Measurements from ENCODE around the gene SF3B2. TPM values are rescaled to one million over a fixed set of nuclear protein-coding genes. Genes with fewer than 3 reads are reported as not detected.

SF3B2 gene, protein sequence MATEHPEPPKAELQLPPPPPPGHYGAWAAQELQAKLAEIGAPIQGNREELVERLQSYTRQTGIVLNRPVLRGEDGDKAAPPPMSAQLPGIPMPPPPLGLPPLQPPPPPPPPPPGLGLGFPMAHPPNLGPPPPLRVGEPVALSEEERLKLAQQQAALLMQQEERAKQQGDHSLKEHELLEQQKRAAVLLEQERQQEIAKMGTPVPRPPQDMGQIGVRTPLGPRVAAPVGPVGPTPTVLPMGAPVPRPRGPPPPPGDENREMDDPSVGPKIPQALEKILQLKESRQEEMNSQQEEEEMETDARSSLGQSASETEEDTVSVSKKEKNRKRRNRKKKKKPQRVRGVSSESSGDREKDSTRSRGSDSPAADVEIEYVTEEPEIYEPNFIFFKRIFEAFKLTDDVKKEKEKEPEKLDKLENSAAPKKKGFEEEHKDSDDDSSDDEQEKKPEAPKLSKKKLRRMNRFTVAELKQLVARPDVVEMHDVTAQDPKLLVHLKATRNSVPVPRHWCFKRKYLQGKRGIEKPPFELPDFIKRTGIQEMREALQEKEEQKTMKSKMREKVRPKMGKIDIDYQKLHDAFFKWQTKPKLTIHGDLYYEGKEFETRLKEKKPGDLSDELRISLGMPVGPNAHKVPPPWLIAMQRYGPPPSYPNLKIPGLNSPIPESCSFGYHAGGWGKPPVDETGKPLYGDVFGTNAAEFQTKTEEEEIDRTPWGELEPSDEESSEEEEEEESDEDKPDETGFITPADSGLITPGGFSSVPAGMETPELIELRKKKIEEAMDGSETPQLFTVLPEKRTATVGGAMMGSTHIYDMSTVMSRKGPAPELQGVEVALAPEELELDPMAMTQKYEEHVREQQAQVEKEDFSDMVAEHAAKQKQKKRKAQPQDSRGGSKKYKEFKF
- total RNA-seq (109 and 120 TPM in 2 replicates), polyA plus RNA-seq (155 and 170 TPM in 2 replicates)

DNA sequence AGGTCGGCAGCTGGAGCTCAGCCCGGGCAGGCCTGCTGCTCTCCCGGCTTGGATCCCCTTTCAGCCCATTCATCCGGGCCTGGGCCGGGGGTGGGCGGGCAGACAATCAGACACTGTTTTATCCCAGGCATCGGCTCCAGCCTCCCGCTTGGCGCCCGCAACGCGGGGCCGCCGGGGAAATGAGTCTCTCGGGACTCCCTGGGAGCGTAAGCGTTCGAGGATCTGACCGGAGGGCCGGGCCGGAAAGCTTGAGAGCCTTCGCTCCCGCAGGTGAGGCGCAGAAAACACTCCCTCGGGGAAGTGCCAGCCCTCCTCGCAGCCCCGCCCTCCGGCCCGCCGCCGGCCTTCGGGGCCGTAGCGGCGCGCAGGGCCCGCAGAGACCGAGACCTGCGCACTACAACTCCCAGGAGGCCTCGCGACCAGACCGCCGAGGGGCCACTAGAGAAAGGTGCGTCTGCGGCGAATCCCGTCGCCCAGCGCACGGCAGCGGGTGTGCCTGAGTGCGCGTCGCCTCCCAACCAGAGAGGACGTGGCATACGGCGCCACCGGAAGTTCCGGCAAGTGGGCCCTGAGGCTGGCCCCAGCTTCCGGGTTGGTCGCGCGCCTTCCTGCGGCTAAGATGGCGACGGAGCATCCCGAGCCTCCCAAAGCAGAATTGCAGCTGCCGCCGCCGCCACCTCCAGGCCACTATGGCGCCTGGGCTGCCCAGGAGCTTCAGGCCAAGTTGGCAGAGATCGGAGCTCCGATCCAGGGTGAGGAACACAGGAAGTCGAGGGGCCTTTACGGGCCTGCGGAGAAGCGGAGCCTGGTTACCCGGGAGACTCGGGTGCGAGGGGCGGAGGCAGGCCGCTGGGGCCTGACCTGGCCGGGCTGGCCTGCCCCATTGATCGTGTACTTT lies at the start of gene SF3B2:
Gene SF3B2, plus strand, starts transcription at position 599 of the 898 bp plus-strand sequence. Its CDS starts 21 bp downstream, at position 620.
- H3K9me2 ChIP-seq (replicated peaks; ENCODE audit: insufficient read depth): no peaks in the 10 kb centered on the region
- H3K27me3 ChIP-seq: no peaks in the 10 kb centered on the region
- H4K20me1 ChIP-seq (ENCODE audit: insufficient read depth, poor library complexity, severe bottlenecking): peaks cover 5% of the 10 kb centered on the region
- peak within 1 kb of the TSS; percentile 90 for H3K27ac ChIP-seq
- H3K9me3 ChIP-seq (ENCODE audit: low read depth): no peaks in the 10 kb centered on the region
- H3K79me2 ChIP-seq: peaks cover 45% of the 10 kb centered on the region
- 1% methylated on average over 59 of the region's 84 CpGs for WGBS (ENCODE audit: low lambda C conversion rate, missing lambda C conversion rate)
- H3K4me1 ChIP-seq (ENCODE audit: insufficient read depth): peaks cover 22% of the 10 kb centered on the region
- peak within 1 kb of the TSS; percentile 80 for H3K4me3 ChIP-seq
- H3K4me2 ChIP-seq: peak within 1 kb of the TSS; percentile 93
- DNase-seq (ENCODE audit: low spot score): peak; percentile 99
- H2AFZ ChIP-seq: peak within 1 kb of the TSS; percentile 57
- TF ChIP-seq, protein P1, sequence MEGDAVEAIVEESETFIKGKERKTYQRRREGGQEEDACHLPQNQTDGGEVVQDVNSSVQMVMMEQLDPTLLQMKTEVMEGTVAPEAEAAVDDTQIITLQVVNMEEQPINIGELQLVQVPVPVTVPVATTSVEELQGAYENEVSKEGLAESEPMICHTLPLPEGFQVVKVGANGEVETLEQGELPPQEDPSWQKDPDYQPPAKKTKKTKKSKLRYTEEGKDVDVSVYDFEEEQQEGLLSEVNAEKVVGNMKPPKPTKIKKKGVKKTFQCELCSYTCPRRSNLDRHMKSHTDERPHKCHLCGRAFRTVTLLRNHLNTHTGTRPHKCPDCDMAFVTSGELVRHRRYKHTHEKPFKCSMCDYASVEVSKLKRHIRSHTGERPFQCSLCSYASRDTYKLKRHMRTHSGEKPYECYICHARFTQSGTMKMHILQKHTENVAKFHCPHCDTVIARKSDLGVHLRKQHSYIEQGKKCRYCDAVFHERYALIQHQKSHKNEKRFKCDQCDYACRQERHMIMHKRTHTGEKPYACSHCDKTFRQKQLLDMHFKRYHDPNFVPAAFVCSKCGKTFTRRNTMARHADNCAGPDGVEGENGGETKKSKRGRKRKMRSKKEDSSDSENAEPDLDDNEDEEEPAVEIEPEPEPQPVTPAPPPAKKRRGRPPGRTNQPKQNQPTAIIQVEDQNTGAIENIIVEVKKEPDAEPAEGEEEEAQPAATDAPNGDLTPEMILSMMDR (IDR thresholded peaks at IDR 0.05; ENCODE audit: poor library complexity): no peak
- TF ChIP-seq EZH2 (IDR thresholded peaks at IDR 0.05; ENCODE audit: borderline replicate concordance): no peak
- TF ChIP-seq EZH2phosphoT487 (IDR thresholded peaks at IDR 0.05; ENCODE audit: low read depth, severe bottlenecking, unreplicated experiment): no peak
- peaks cover under 1% of the 10 kb centered on the region for H3K36me3 ChIP-seq (replicated peaks; ENCODE audit: insufficient read depth, low read depth)

DNA sequence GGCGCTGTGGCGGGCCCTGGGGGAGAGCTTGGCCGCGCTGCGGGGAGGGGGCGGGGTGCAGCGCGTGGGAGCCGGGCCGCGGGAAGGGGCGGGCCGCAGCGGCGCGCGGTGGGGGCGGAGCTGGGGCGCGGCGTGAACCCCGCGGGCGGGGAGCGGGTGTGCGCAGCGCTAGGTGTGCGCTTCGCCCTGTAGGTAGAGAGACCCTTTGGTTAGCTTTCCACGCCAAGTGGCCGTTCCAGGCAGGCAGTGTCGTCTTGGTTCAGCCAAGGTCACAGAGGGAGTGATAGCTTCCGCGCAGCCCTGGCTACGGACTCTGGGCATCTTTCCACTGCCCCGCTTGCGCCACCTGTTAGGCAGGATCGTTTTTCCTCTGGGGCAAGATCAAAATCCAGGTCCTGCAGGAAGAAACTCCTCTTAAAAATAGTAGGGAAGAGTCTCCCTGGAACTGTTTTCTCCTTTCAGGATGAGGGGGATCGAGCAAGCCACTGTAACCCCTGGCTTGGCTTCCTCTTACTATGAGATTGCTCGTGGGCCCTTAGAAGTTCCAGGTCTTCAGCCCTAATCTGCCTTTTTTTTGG lies 49.4 kb upstream of the SF3B2 start:
- H3K36me3 ChIP-seq (replicated peaks; ENCODE audit: insufficient read depth, low read depth): no peaks in the 10 kb centered on the region
- DNase-seq (ENCODE audit: low spot score): no peak

More for the DNA sequence above, 49.4 kb upstream of the SF3B2 start:
- no peaks in the 10 kb centered on the region for H3K4me1 ChIP-seq (ENCODE audit: insufficient read depth)
- H3K4me2 ChIP-seq: peak overlapping the region; percentile 95
- no peak for TF ChIP-seq EZH2 (IDR thresholded peaks at IDR 0.05; ENCODE audit: borderline replicate concordance)
- no peak for TF ChIP-seq EZH2phosphoT487 (IDR thresholded peaks at IDR 0.05; ENCODE audit: low read depth, severe bottlenecking, unreplicated experiment)
- TF ChIP-seq, protein P1 (IDR thresholded peaks at IDR 0.05; ENCODE audit: poor library complexity): no peak
- H3K27me3 ChIP-seq: no peaks in the 10 kb centered on the region
- 4% methylated on average over 12 of the region's 40 CpGs for WGBS (ENCODE audit: low lambda C conversion rate, missing lambda C conversion rate)
- peak overlapping the region; percentile 82 for H3K4me3 ChIP-seq
- no peaks in the 10 kb centered on the region for H3K9me2 ChIP-seq (replicated peaks; ENCODE audit: insufficient read depth)
- peak overlapping the region; percentile 99 for H3K27ac ChIP-seq
- peak overlapping the region; percentile 93 for H2AFZ ChIP-seq
- no peaks in the 10 kb centered on the region for H3K9me3 ChIP-seq (ENCODE audit: low read depth)
- H4K20me1 ChIP-seq (ENCODE audit: insufficient read depth, poor library complexity, severe bottlenecking): no peaks in the 10 kb centered on the region
- peaks cover 47% of the 10 kb centered on the region for H3K79me2 ChIP-seq
